GM12878 (cell line): ENCODE results near the gene NUAK2. TPM values are rescaled to one million over a fixed set of nuclear protein-coding genes. Genes with fewer than 3 reads are reported as not detected.

Experiments used
- ATF7 ChIP-seq: fragments of 450-650 bp; IDR thresholded peaks from 2 replicates; pipeline ENCODE4 v1.6.1; 2016; ENCODE audit warnings: low read depth, mild to moderate bottlenecking
- BHLHE40 ChIP-seq, 2 experiments: fragments of 450-650 bp in 1 of 2; IDR thresholded peaks; 2 replicates each; pipeline ENCODE4 v1.6.1; 2011 to 2017; ENCODE audit warnings: low read depth in 2 of 2, borderline replicate concordance in 1 of 2, improper control_type of control experiment in 1 of 2, low read length in 1 of 2, mild to moderate bottlenecking in 1 of 2
- CEBPZ ChIP-seq: fragments of 150-350 bp; IDR thresholded peaks from 2 replicates; pipeline ENCODE4 v1.6.1; 2016; ENCODE audit warnings: low read depth, low read length
- CHD4 ChIP-seq: fragments of 200-600 bp; sonication (generic); IDR thresholded peaks from 2 replicates; pipeline ENCODE4 v1.6.1; 2016; ENCODE audit warnings: mild to moderate bottlenecking
- FOXM1 ChIP-seq: IDR thresholded peaks from 2 replicates; pipeline ENCODE4 v1.6.1; 2012; ENCODE audit warnings: low read depth, mild to moderate bottlenecking, inconsistent platforms, low read length, moderate library complexity
- HCFC1 ChIP-seq: fragments of 150-350 bp; IDR thresholded peaks from 2 replicates; pipeline ENCODE4 v1.6.1; 2014; ENCODE audit warnings: low read length
- HSF1 ChIP-seq: fragments of 150-350 bp; IDR thresholded peaks from 2 replicates; pipeline ENCODE4 v1.6.1; 2014; ENCODE audit warnings: mild to moderate bottlenecking, low read depth, low read length
- JUND ChIP-seq: IDR thresholded peaks from 2 replicates; pipeline ENCODE4 v1.6.1; 2012; ENCODE audit warnings: low read depth, mild to moderate bottlenecking, low read length, improper control_type of control experiment, moderate library complexity
- KAT2A ChIP-seq: conservative IDR thresholded peaks from 2 replicates; pipeline ENCODE4 v1.6.1; 2011; ENCODE audit warnings: low read depth, low read length; ENCODE audit not compliant: control insufficient read depth
- REST ChIP-seq: IDR thresholded peaks from 2 replicates; pipeline ENCODE4 v1.6.1; 2012; ENCODE audit warnings: mild to moderate bottlenecking, low read depth, low read length
- SMAD1 ChIP-seq: fragments of 450-650 bp; IDR thresholded peaks from 2 replicates; pipeline ENCODE4 v1.6.1; 2018; ENCODE audit warnings: mild to moderate bottlenecking, low read depth; ENCODE audit not compliant: partially characterized antibody
- SMC3 ChIP-seq: IDR thresholded peaks from 2 replicates; pipeline ENCODE4 v1.6.1; 2011; ENCODE audit warnings: low read length, improper control_type of control experiment, borderline replicate concordance
- SREBF2 ChIP-seq: IDR thresholded peaks from 2 replicates; pipeline ENCODE4 v1.6.1; 2012; ENCODE audit warnings: mild to moderate bottlenecking, low read length
- SUPT20H ChIP-seq: IDR thresholded peaks from 2 replicates; pipeline ENCODE4 v1.6.1; 2011; ENCODE audit warnings: low read depth, mild to moderate bottlenecking, low read length, moderate library complexity, borderline replicate concordance; ENCODE audit not compliant: control insufficient read depth
- TCF3 ChIP-seq: IDR thresholded peaks from 2 replicates; pipeline ENCODE4 v1.6.1; 2012; ENCODE audit warnings: low read depth, mild to moderate bottlenecking, low read length, borderline replicate concordance; ENCODE audit not compliant: insufficient read depth
- ZBED1 ChIP-seq: IDR thresholded peaks from 2 replicates; pipeline ENCODE4 v1.6.1; 2016; ENCODE audit warnings: borderline replicate concordance
- polyA plus RNA-seq, 11 experiments: library from polyadenylated mRNA; depleted of rRNA in 4 of 11; unstranded in 6 of 11; stranded (reverse) in 5 of 11; fragments of >200 nt; fragmentation: Nextera tagmentation in 4 of 11; fragmentation: Illumina TruSeq in 1 of 11; extraction: Ambion mirVana in 4 of 11; extraction: Trizol in 1 of 11; gene quantifications; 1 replicate in 1 of 11; 2 replicates in 10 of 11; pipeline versions ENCODE4 v1.2.1 to v1.2.3, GENCODE V29; 2011 to 2016; ENCODE audit warnings: inconsistent platforms in 2 of 11, missing spikeins in 2 of 11, low read depth in 1 of 11
- total RNA-seq, 4 experiments: library from RNA; depleted of rRNA in 3 of 4; stranded (reverse); fragments of >200 nt in 3 of 4; fragmentation: Illumina TruSeq in 1 of 4; extraction: Trizol in 1 of 4; gene quantifications; 2 replicates each; pipeline versions ENCODE4 v1.2.1 to v1.2.3, GENCODE V29; 2013 to 2021
- TF ChIP-seq, protein P1 (sequence below): IDR thresholded peaks from 2 replicates; pipeline ENCODE4 v1.6.1; 2012; ENCODE audit warnings: low read depth, low read length, improper control_type of control experiment

The NUAK2 gene
- total and polyA plus RNA-seq, 10 of the 15 experiments (the other 5 are each of a cell fraction or from before 2014, with no cell fraction given): 0.27 to 3.0 (median 1.2) TPM

- TF ChIP-seq ATF7 (peak; percentile 63), HSF1 (no peak), HCFC1 (no peak), ZBED1 (no peak), SREBF2 (peak; percentile 26; the same call in 1 of the 2 replicates), FOXM1 (no peak), CHD4 (no peak), TCF3 (0 out of 2 replicates have a peak, but pooled peaks have one; percentile 17), BHLHE40 (IDR thresholded peaks at IDR 0.05; ENCODE audit: borderline replicate concordance in 1 of 2, low read depth in 2 of 2, low read length in 1 of 2) (peak; percentile 62 to 79; a peak in 3 of 4 replicates), CEBPZ (0 out of 2 replicates have a peak, but pooled peaks have one; percentile 14), SMAD1 (peak; percentile 35), SMC3 (no peak), REST (no peak), SUPT20H (no peak), JUND (no peak), KAT2A (no peak)
- TF ChIP-seq, protein P1, sequence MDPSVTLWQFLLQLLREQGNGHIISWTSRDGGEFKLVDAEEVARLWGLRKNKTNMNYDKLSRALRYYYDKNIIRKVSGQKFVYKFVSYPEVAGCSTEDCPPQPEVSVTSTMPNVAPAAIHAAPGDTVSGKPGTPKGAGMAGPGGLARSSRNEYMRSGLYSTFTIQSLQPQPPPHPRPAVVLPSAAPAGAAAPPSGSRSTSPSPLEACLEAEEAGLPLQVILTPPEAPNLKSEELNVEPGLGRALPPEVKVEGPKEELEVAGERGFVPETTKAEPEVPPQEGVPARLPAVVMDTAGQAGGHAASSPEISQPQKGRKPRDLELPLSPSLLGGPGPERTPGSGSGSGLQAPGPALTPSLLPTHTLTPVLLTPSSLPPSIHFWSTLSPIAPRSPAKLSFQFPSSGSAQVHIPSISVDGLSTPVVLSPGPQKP: no peak
Measured at GRCh38 chr1:205285381-205286101, 36.0 kb downstream of the NUAK2 start (continued).
